B cell (primary cell): ENCODE measurements around the gene RRAS. TPM values are rescaled to one million over a fixed set of nuclear protein-coding genes. Genes with fewer than 3 reads are reported as not detected.

ENCODE experiments used
- ATAC-seq: fragments of 200-7000 bp; cut with Tn5 transposase; one replicate; pipeline ENCODE4 v1.10.0; 2021; ENCODE audit warnings: low read depth, mild to moderate bottlenecking, moderate number of reproducible peaks, moderate library complexity
- CTCF ChIA-PET: fragments of 350-600 bp; sonication (Branson Sonifier 250); formaldehyde crosslinking; loops from one replicate; lab custom pipeline; 2021; ENCODE audit warnings: antibody characterized with exemption, inconsistent platforms; lab: Charles Lee
- POLR2A ChIA-PET: fragments of 350-600 bp; sonication (Branson Sonifier 250); formaldehyde crosslinking; loops from one replicate; lab custom pipeline; 2021; ENCODE audit warnings: antibody characterized with exemption; lab: Charles Lee
- DNase-seq: peaks from one replicate; pipeline ENCODE4 v3.0.0; 2013
- H2AFZ ChIP-seq: 2 replicates; pipeline ENCODE4 v1.6.1; 2012; ENCODE audit warnings: mild to moderate bottlenecking, low read depth, low read length; ENCODE audit not compliant: insufficient read depth, poor library complexity, severe bottlenecking
- H3K27ac ChIP-seq, 2 donors: 1 replicate in 1 of 2; 2 replicates in 1 of 2; pipeline ENCODE4 v1.5.1; 2012 to 2013; ENCODE audit warnings: low read length in 2 of 2, mild to moderate bottlenecking in 2 of 2, moderate library complexity in 1 of 2
- H3K27me3 ChIP-seq, 4 experiments: fragments of 200-600 bp in 1 of 4; sonication (generic) in 1 of 4; replicated peaks in 1 of 4; 1 replicate in 2 of 4; 2 replicates in 2 of 4; pipeline versions ENCODE4 v1.6.1 to v1.7.0; 2013 to 2016; ENCODE audit warnings: low read length in 3 of 4, mild to moderate bottlenecking in 2 of 4, mixed read lengths in 1 of 4, moderate library complexity in 1 of 4; ENCODE audit not compliant: insufficient read depth in 4 of 4, control insufficient read depth in 3 of 4; ENCODE audit errors: control extremely low read depth in 1 of 4
- H3K36me3 ChIP-seq, 2 experiments: replicated peaks in 1 of 2; 1 replicate in 1 of 2; 2 replicates in 1 of 2; pipeline versions ENCODE4 v1.6.1 to v1.7.1; 2013; ENCODE audit warnings: low read length in 1 of 2; ENCODE audit not compliant: insufficient read depth in 2 of 2, control insufficient read depth in 1 of 2; ENCODE audit errors: control extremely low read depth in 1 of 2, extremely low read depth in 1 of 2
- H3K4me1 ChIP-seq, 2 donors: fragments of 200-600 bp in 1 of 2; sonication (generic) in 1 of 2; 1 replicate in 1 of 2; 2 replicates in 1 of 2; pipeline versions ENCODE4 v1.5.1 to v1.6.1; 2013 to 2017; ENCODE audit warnings: low read length in 2 of 2; ENCODE audit not compliant: control insufficient read depth in 2 of 2, insufficient read depth in 2 of 2
- H3K4me2 ChIP-seq: replicated peaks from 2 replicates; pipeline ENCODE3; 2012; ENCODE audit warnings: mild to moderate bottlenecking, low read depth, low read length; ENCODE audit not compliant: poor library complexity, severe bottlenecking
- H3K4me3 ChIP-seq, 5 experiments: fragments of 200-600 bp in 1 of 5; sonication (generic) in 1 of 5; 1 replicate in 3 of 5; 2 replicates in 2 of 5; pipeline versions ENCODE4 v1.5.1 to v1.7.0; 2011 to 2016; ENCODE audit warnings: low read length in 4 of 5, mild to moderate bottlenecking in 4 of 5, low read depth in 2 of 5, control low read depth in 1 of 5, moderate library complexity in 1 of 5; ENCODE audit not compliant: insufficient read depth in 1 of 5; ENCODE audit errors: control extremely low read depth in 1 of 5, extremely low read depth in 1 of 5
- H3K79me2 ChIP-seq: fragments of 200-600 bp; sonication (generic); one replicate; pipeline ENCODE4 v1.6.0; 2016; ENCODE audit warnings: low read length; ENCODE audit not compliant: control insufficient read depth, insufficient read depth
- H3K9ac ChIP-seq: fragments of 200-600 bp; sonication (generic); 2 replicates; pipeline ENCODE4 v1.6.1; 2017; ENCODE audit warnings: mild to moderate bottlenecking, low read length, moderate library complexity
- H3K9me3 ChIP-seq, 3 donors: one replicate each; pipeline versions ENCODE4 v1.6.1 to v1.7.1; 2013; ENCODE audit warnings: low read length in 2 of 3; ENCODE audit not compliant: control insufficient read depth in 2 of 3, insufficient read depth in 1 of 3; ENCODE audit errors: control extremely low read depth in 1 of 3
- H4K20me1 ChIP-seq: 2 replicates; pipeline ENCODE4 v1.6.0; 2012; ENCODE audit warnings: mild to moderate bottlenecking, low read length; ENCODE audit not compliant: insufficient read depth, control insufficient read depth, poor library complexity, severe bottlenecking
- H3K27ac Mint-ChIP-seq: one replicate; pipeline ENCODE4 v1.8.0; 2021; ENCODE audit warnings: mixed read lengths
- H3K27me3 Mint-ChIP-seq: one replicate; pipeline ENCODE4 v1.8.0; 2021; ENCODE audit warnings: mixed read lengths
- H3K4me1 Mint-ChIP-seq: one replicate; pipeline ENCODE4 v1.8.0; 2021; ENCODE audit warnings: mixed read lengths
- H3K4me3 Mint-ChIP-seq: one replicate; pipeline ENCODE4 v1.8.0; 2021; ENCODE audit warnings: mixed read lengths
- H3K9me3 Mint-ChIP-seq: one replicate; pipeline ENCODE4 v1.8.0; 2022; ENCODE audit warnings: mixed read lengths; ENCODE audit not compliant: insufficient read depth
- CTCF ChIP-seq: fragments of 200-600 bp; IDR thresholded peaks from one replicate; pipeline ENCODE4 v1.8.0; 2022; ENCODE audit warnings: antibody characterized with exemption, mild to moderate bottlenecking
- EZH2 ChIP-seq: IDR thresholded peaks from 2 replicates; pipeline ENCODE4 v1.6.1; 2012; ENCODE audit warnings: borderline replicate concordance, low read depth, mild to moderate bottlenecking, moderate library complexity, low read length; ENCODE audit not compliant: insufficient read depth, poor library complexity, severe bottlenecking
- WGBS: methylation state at CpG from one replicate; pipeline ENCODE4 v1.1.5; 2013; ENCODE audit warnings: missing lambda C conversion rate; ENCODE audit not compliant: insufficient coverage; 5-methylcytosine and 5-hydroxymethylcytosine counted together
- intact Hi-C: fragments of 100-400 bp; cut with micrococcal nuclease; formaldehyde crosslinking; loops from one replicate; pipeline ENCODE4 v1.10.0; 2022
- polyA plus RNA-seq: library from polyadenylated mRNA; depleted of rRNA; stranded (reverse); fragments of >200 nt; gene quantifications from 2 replicates; pipeline ENCODE4 v1.2.3, GENCODE V29; 2012
- total RNA-seq, 2 donors: library from RNA; stranded (reverse); fragments of 120-200 nt in 1 of 2; gene quantifications; 1 replicate in 1 of 2; 2 replicates in 1 of 2; pipeline versions ENCODE4 v1.2.3 to v1.2.4, GENCODE V29; 2013 to 2022

The RRAS gene
- total and polyA plus RNA-seq, 2 donors (not counting 1 experiment from before 2014, with no cell fraction given) = 5.6 to 21.0 TPM

- ChIA-PET CTCF (no interaction called here), POLR2A (interaction anchor here (1.0 kb wide), 1 partner anchor 15 kb away, joined by 3 read pairs; no protein-coding TSS in a partner anchor)
- DNase-seq (no peak), ATAC-seq (no peak)
- Histone ChIP-seq H3K9ac (no peak overlapping the region), H2AFZ (no peak overlapping the region), H3K27ac (no peak overlapping the region), H3K4me2 (no peak overlapping the region), H4K20me1 (peaks cover 82% of the 10 kb centered on the region), H3K79me2 (peaks cover 38% of the 10 kb centered on the region), H3K9me3 (no peaks in the 10 kb centered on the region), H3K36me3 (peaks cover 3 to 82% of the 10 kb centered on the region in 2 experiments), H3K4me3 (no peak overlapping the region), H3K27me3 (no peaks in the 10 kb centered on the region), H3K4me1 (peaks cover 4 to 11% of the 10 kb centered on the region in 2 donors)
- Mint-ChIP-seq H3K4me1 (peaks cover 10% of the 10 kb centered on the region), H3K27me3 (no peaks in the 10 kb centered on the region), H3K27ac (no peak overlapping the region), H3K9me3 (no peaks in the 10 kb centered on the region), H3K4me3 (no peak overlapping the region)
- TF ChIP-seq CTCF (no peak), EZH2 (no peak)
- 93% methylated on average over 10 of the region's 12 CpGs for WGBS
- intact Hi-C loops = no loop called here
These were observed 18.9 kb upstream of the RRAS start for GRCh38 chr19:49658566-49659442.

GRCh38 chr19:49658139-49658517 lies 18.2 kb upstream of the RRAS start:
- Histone ChIP-seq H3K27me3 (no peaks in the 10 kb centered on the region), H3K36me3 (peaks cover 3 to 87% of the 10 kb centered on the region in 2 experiments), H3K4me3 (no peak overlapping the region), H3K79me2 (peaks cover 39% of the 10 kb centered on the region), H3K9ac (no peak overlapping the region), H3K4me2 (no peak overlapping the region), H3K27ac (no peak overlapping the region), H2AFZ (no peak overlapping the region), H3K4me1 (peaks cover 0 to 5% of the 10 kb centered on the region in 2 donors), H3K9me3 (no peaks in the 10 kb centered on the region), H4K20me1 (peaks cover 82% of the 10 kb centered on the region)
- Mint-ChIP-seq H3K4me3 (no peak overlapping the region), H3K27me3 (no peaks in the 10 kb centered on the region), H3K9me3 (no peaks in the 10 kb centered on the region), H3K4me1 (peaks cover 7% of the 10 kb centered on the region), H3K27ac (no peak overlapping the region)
- DNase-seq = no peak
- intact Hi-C loops = no loop called here
- WGBS = 97% methylated on average over 11 of the region's 15 CpGs
- ATAC-seq = no peak
- CTCF ChIA-PET = interaction anchor here (0.5 kb wide), 1 partner anchor 188 kb away, joined by 3 read pairs; no protein-coding TSS in a partner anchor
- POLR2A ChIA-PET = no interaction called here
- TF ChIP-seq CTCF (no peak), EZH2 (no peak)
